Caco-2 (cell line): Measurements from ENCODE around the gene AP1S3. TPM values are rescaled to one million over a fixed set of nuclear protein-coding genes. Genes with fewer than 3 reads are reported as not detected.
A peak's percentile ranks its signal among the peaks of the same experiment; 100 is the strongest.

Experiments
- Bru-seq: library from RNA; stranded (reverse); fragments of 400-500 nt; gene quantifications from one replicate; lab custom pipeline; 2021; lab: Mats Ljungman, UMichigan
- BruChase-seq, 2 experiments: library from RNA; stranded (reverse); fragments of 400-500 nt; gene quantifications; one replicate each; lab custom pipeline; 2021; lab: Mats Ljungman, UMichigan
- BruUV-seq: library from RNA; stranded (reverse); fragments of 400-500 nt; replicated peaks from 2 replicates; lab custom pipeline; 2021; lab: Mats Ljungman, UMichigan
- CTCF ChIA-PET: fragments of 300-600 bp; sonication (Branson Sonifier 250); formaldehyde crosslinking; loops from one replicate; lab custom pipeline; 2022; ENCODE audit warnings: antibody characterized with exemption; lab: Charles Lee
- POLR2A ChIA-PET: fragments of 300-600 bp; sonication (Branson Sonifier 250); formaldehyde crosslinking; loops from one replicate; lab custom pipeline; 2022; ENCODE audit warnings: antibody characterized with exemption; lab: Charles Lee
- DNase-seq, 2 experiments: peaks; one replicate each; pipeline versions ENCODE4 v3.0.0 to v3.0.0-alpha.2; 2020 to 2022
- H3K27me3 ChIP-seq: replicated peaks from 2 replicates; pipeline ENCODE4 v1.6.0; 2011; ENCODE audit warnings: low read length; ENCODE audit not compliant: control insufficient read depth, insufficient read depth
- H3K36me3 ChIP-seq: 2 replicates; pipeline ENCODE4 v1.5.1; 2011; ENCODE audit warnings: low read length; ENCODE audit not compliant: control insufficient read depth, insufficient read depth
- H3K4me1 ChIP-seq: fragments of 250-450 bp; sonication (Bioruptor Pico); 2 replicates; pipeline ENCODE4 v1.5.1; 2020; ENCODE audit warnings: mild to moderate bottlenecking
- H3K4me3 ChIP-seq: 2 replicates; pipeline ENCODE4 v1.5.1; 2011; ENCODE audit warnings: low read depth, mild to moderate bottlenecking, control low read depth, low read length
- H3K9me3 ChIP-seq: fragments of 250-450 bp; sonication (Bioruptor Pico); 2 replicates; pipeline ENCODE4 v1.5.1; 2020; ENCODE audit warnings: mild to moderate bottlenecking, moderate library complexity
- H3K27ac Mint-ChIP-seq: one replicate; pipeline ENCODE4 v1.8.0; 2022; ENCODE audit warnings: mixed read lengths; ENCODE audit not compliant: unreplicated experiment
- H3K27me3 Mint-ChIP-seq: one replicate; pipeline ENCODE4 v1.8.0; 2022; ENCODE audit warnings: mixed read lengths; ENCODE audit not compliant: insufficient read depth, unreplicated experiment
- H3K36me3 Mint-ChIP-seq: one replicate; pipeline ENCODE4 v1.8.0; 2022; ENCODE audit warnings: mild to moderate bottlenecking, mixed read lengths; ENCODE audit not compliant: insufficient read depth, unreplicated experiment
- H3K4me1 Mint-ChIP-seq: one replicate; pipeline ENCODE4 v1.8.0; 2022; ENCODE audit warnings: low read depth, mixed read lengths; ENCODE audit not compliant: unreplicated experiment
- H3K4me3 Mint-ChIP-seq: one replicate; pipeline ENCODE4 v1.8.0; 2022; ENCODE audit warnings: mild to moderate bottlenecking, moderate library complexity, mixed read lengths; ENCODE audit not compliant: unreplicated experiment
- H3K9me3 Mint-ChIP-seq: one replicate; pipeline ENCODE4 v1.8.0; 2022; ENCODE audit warnings: mixed read lengths; ENCODE audit not compliant: unreplicated experiment
- intact Hi-C: fragments of 100-400 bp; cut with micrococcal nuclease; formaldehyde crosslinking; loops from one replicate; pipeline ENCODE4 v1.10.0; 2022; ENCODE audit not compliant: unreplicated experiment
- long read RNA-seq: library from polyadenylated mRNA; stranded (forward); transcript quantifications from one replicate; pipeline ENCODE4 v2.0.0, GENCODE V29; 2022
- total RNA-seq: library from RNA; stranded (reverse); gene quantifications from 2 replicates; pipeline ENCODE4 v1.2.3, GENCODE V29; 2022
- TF ChIP-seq, protein P1 (sequence below), 2 experiments: fragments of 200-600 bp in 1 of 2; IDR thresholded peaks; 1 replicate in 1 of 2; 2 replicates in 1 of 2; pipeline versions ENCODE4 v1.5.1 to v1.8.0; 2011 to 2022; ENCODE audit warnings: antibody characterized with exemption in 1 of 2, control low read depth in 1 of 2, inconsistent platforms in 1 of 2, low read depth in 1 of 2, low read length in 1 of 2, mild to moderate bottlenecking in 1 of 2, moderate library complexity in 1 of 2; ENCODE audit not compliant: insufficient read depth in 1 of 2, severe bottlenecking in 1 of 2, unreplicated experiment in 1 of 2

Gene AP1S3
- 180 TPM in 2 replicates for total RNA-seq
- percentile 97 among the genes with signal in this experiment for Bru-seq, nascent RNA
- percentile 96 among the genes with signal in this experiment for BruChase-seq, experiment 1, labeled RNA remaining after a 2-hour chase
- BruChase-seq, experiment 2, labeled RNA remaining after a 6-hour chase = percentile 96 among the genes with signal in this experiment
- long read RNA-seq, transcript AP1S3-203 (5 exons, 830 nt) = major isoform, 82 of 160 reads
- long read RNA-seq, partial matches to known transcripts = 3 of 160 reads
- long read RNA-seq, other reads (novel, unspliced or antisense) = 74 of 160 reads

DNA sequence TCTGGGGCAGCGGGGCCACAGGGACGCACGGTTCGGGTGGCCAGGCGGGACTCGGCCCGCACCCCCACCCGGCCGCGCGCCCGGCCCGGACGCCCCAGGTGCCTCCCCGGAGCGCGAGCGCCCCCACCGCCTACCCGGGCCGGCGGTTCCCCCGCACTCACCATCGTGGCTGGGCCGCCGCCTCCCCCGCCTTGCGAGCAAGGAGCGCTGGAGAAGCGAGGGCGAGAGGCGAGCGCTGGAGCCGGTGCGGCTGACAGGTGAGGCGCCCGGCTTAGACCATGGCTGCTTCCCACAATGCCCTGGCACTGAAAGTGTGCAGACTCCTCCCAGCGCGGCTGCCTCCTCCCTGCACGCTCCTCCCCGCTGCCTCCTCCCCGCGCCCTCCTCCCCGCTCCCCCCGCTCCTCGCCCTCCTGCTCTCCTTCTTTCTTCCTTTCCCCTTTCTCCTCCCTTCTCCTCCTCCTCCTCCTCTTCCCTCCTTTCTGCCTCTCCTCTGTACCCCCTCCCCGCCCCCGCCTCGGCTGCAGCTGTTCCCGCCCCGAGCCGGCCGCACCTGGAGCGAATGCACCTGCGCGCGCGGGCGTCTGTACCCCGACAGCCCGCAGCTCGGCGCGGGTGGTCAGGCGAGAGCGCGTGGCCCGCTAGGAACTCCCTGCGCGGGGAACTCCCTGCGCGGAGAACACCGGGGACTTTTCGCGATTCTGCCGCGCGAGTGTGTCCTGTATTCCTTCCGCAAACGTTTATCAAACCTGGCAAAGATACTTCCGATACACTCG lies at the start of gene AP1S3:
TSS of gene AP1S3 (minus strand) at position 296 of the 775 bp plus-strand sequence. CDS start at position 164, 132 bp downstream.
- H3K9me3 Mint-ChIP-seq = no peaks in the 10 kb centered on the region
- H3K36me3 ChIP-seq = no peaks in the 10 kb centered on the region
- no peaks in the 10 kb centered on the region for H3K27me3 ChIP-seq
- H3K4me3 ChIP-seq = peak within 1 kb of the TSS; percentile 80
- H3K9me3 ChIP-seq = no peaks in the 10 kb centered on the region
- CTCF ChIA-PET = interaction anchor here (0.6 to 3.0 kb wide), 10 partner anchors 8 to 407 kb away, joined by 3 to 34 read pairs (median 3); no protein-coding TSS in a partner anchor
- peak; percentile 97 to 98 for DNase-seq
- H3K4me3 Mint-ChIP-seq = peak within 1 kb of the TSS; percentile 90
- intact Hi-C loops = loop anchor here (1.0 to 5.0 kb wide), 7 partner anchors 15 to 1181 kb away; partner anchors contain the start of gene FARSB
- peaks cover 48% of the 10 kb centered on the region for H3K4me1 Mint-ChIP-seq
- peaks cover 40% of the 10 kb centered on the region for H3K4me1 ChIP-seq
- TF ChIP-seq, protein P1, sequence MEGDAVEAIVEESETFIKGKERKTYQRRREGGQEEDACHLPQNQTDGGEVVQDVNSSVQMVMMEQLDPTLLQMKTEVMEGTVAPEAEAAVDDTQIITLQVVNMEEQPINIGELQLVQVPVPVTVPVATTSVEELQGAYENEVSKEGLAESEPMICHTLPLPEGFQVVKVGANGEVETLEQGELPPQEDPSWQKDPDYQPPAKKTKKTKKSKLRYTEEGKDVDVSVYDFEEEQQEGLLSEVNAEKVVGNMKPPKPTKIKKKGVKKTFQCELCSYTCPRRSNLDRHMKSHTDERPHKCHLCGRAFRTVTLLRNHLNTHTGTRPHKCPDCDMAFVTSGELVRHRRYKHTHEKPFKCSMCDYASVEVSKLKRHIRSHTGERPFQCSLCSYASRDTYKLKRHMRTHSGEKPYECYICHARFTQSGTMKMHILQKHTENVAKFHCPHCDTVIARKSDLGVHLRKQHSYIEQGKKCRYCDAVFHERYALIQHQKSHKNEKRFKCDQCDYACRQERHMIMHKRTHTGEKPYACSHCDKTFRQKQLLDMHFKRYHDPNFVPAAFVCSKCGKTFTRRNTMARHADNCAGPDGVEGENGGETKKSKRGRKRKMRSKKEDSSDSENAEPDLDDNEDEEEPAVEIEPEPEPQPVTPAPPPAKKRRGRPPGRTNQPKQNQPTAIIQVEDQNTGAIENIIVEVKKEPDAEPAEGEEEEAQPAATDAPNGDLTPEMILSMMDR (IDR thresholded peaks at IDR 0.05; ENCODE audit: insufficient read depth in 1 of 2, low read depth in 1 of 2, low read length in 1 of 2, severe bottlenecking in 1 of 2, unreplicated experiment in 1 of 2) = peak in 1 of 2 experiments; percentile 21
- H3K27me3 Mint-ChIP-seq = no peaks in the 10 kb centered on the region
- H3K27ac Mint-ChIP-seq = peak within 1 kb of the TSS; percentile 75
- H3K36me3 Mint-ChIP-seq = peaks cover 55% of the 10 kb centered on the region
- POLR2A ChIA-PET = interaction anchor here (0.5 to 2.2 kb wide), 11 partner anchors 14 to 830 kb away, joined by 3 to 8 read pairs (median 5); no protein-coding TSS in a partner anchor
- no TSS peak for BruUV-seq

DNA sequence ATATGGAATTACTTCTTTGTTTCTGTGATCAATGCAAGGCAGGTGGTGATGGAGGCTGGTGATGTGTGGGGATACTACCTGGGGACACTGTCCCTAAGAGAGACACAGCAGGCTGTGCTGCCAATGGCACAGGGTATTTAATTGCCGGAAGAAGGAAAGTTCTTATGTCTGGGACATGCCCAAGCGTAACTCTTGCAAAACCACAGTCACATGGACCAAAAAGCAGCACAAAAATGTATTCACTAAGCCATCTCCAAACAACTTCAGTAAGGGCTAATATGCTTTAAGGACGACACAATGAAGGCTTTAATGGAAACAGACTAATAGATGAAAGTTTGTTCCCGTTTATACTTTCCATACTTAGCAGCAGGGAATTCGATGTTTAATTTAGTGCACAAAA lies 49.7 kb upstream of the AP1S3 start:
- intact Hi-C loops = loop anchor here (1.0 kb wide), 1 partner anchor 21 kb away; no protein-coding TSS in a partner anchor
- peaks cover 84% of the 10 kb centered on the region for H3K36me3 Mint-ChIP-seq

More for the DNA sequence above, 49.7 kb upstream of the AP1S3 start:
- Mint-ChIP-seq H3K27ac (peak overlapping the region; percentile 12), H3K4me3 (no peak overlapping the region), H3K9me3 (no peaks in the 10 kb centered on the region), H3K27me3 (no peaks in the 10 kb centered on the region), H3K4me1 (peaks cover 8% of the 10 kb centered on the region)
- H3K9me3 ChIP-seq = peaks cover 7% of the 10 kb centered on the region
- no peak overlapping the region for H3K4me3 ChIP-seq
- peak in 1 of 2 experiments; percentile 65 for DNase-seq
- BruUV-seq = no TSS peak
- TF ChIP-seq, protein P1 (IDR thresholded peaks at IDR 0.05; ENCODE audit: insufficient read depth in 1 of 2, low read depth in 1 of 2, low read length in 1 of 2, severe bottlenecking in 1 of 2, unreplicated experiment in 1 of 2) = no peak
- peaks cover 4% of the 10 kb centered on the region for H3K36me3 ChIP-seq
- POLR2A ChIA-PET = no interaction called here
- CTCF ChIA-PET = no interaction called here
- no peaks in the 10 kb centered on the region for H3K27me3 ChIP-seq
- 0 out of 2 replicates have a peak, but pooled peaks cover 6% of the 10 kb centered on the region for H3K4me1 ChIP-seq
